Gastroesophageal sphincter (tissue), 3 donors: ENCODE measurements around the gene IDH3G.
"Not testable (repeated sequence)": the region's sequence is repeated elsewhere in the genome, so short reads cannot be mapped to it uniquely, and the experiment has no call there.

Source experiments
- CTCF ChIP-seq, 4 experiments: fragments of 200-600 bp in 2 of 4; fragments of 450-650 bp in 2 of 4; sonication (generic) in 1 of 4; IDR thresholded peaks; one replicate each; pipeline ENCODE4 v1.5.1; 2017 to 2019; ENCODE audit warnings: antibody characterized with exemption in 4 of 4, mild to moderate bottlenecking in 2 of 4, moderate library complexity in 2 of 4
- POLR2A ChIP-seq, 2 donors: fragments of 450-650 bp; IDR thresholded peaks; one replicate each; pipeline ENCODE4 v1.6.1; 2017; ENCODE audit warnings: antibody characterized with exemption in 2 of 2, mild to moderate bottlenecking in 2 of 2, moderate library complexity in 1 of 2
- POLR2AphosphoS5 ChIP-seq: sonication (generic); formaldehyde crosslinking; IDR thresholded peaks from one replicate; pipeline ENCODE4 v1.6.1; 2017; ENCODE audit warnings: antibody characterized with exemption

- not testable (repeated sequence) for TF ChIP-seq CTCF (IDR thresholded peaks at IDR 0.05); POLR2A (IDR thresholded peaks at IDR 0.05); POLR2AphosphoS5
These were observed 23.9 kb upstream of the IDH3G start for GRCh38 chrX:153818064-153818463.
